Liver (tissue), 9 donors: ENCODE measurements around the gene ECM1. TPM values are rescaled to one million over a fixed set of nuclear protein-coding genes. Genes with fewer than 3 reads are reported as not detected.

Experiments used
- DNase-seq: peaks from one replicate; pipeline ENCODE4 v3.0.0-alpha.2; 2017; ENCODE audit warnings: low spot score
- H3K27ac ChIP-seq, 2 donors: one replicate each; pipeline ENCODE4 v1.7.0; 2013; ENCODE audit warnings: inconsistent platforms in 2 of 2, low read length in 2 of 2, control low read depth in 1 of 2, low read depth in 1 of 2, mild to moderate bottlenecking in 1 of 2
- H3K27me3 ChIP-seq, 4 donors: one replicate each; pipeline versions ENCODE4 v1.6.1 to v1.7.0; 2013; ENCODE audit warnings: low read length in 3 of 4, inconsistent platforms in 1 of 4, mild to moderate bottlenecking in 1 of 4, moderate library complexity in 1 of 4; ENCODE audit not compliant: control insufficient read depth in 4 of 4, insufficient read depth in 4 of 4
- H3K36me3 ChIP-seq, 4 donors: one replicate each; pipeline versions ENCODE4 v1.6.1 to v1.7.0; 2013; ENCODE audit warnings: low read length in 3 of 4, mild to moderate bottlenecking in 3 of 4, low read depth in 1 of 4, moderate library complexity in 1 of 4; ENCODE audit not compliant: control insufficient read depth in 4 of 4, insufficient read depth in 3 of 4
- H3K4me1 ChIP-seq, 4 donors: one replicate each; pipeline versions ENCODE4 v1.6.1 to v1.7.0; 2013; ENCODE audit warnings: low read length in 3 of 4, mild to moderate bottlenecking in 3 of 4, moderate library complexity in 1 of 4; ENCODE audit not compliant: control insufficient read depth in 4 of 4, insufficient read depth in 4 of 4
- H3K4me3 ChIP-seq, 3 donors: one replicate each; pipeline versions ENCODE4 v1.6.1 to v1.7.0; 2013; ENCODE audit warnings: low read length in 3 of 3, control low read depth in 1 of 3, low read depth in 1 of 3, mild to moderate bottlenecking in 1 of 3
- H3K9ac ChIP-seq, 2 donors: one replicate each; pipeline ENCODE4 v1.7.0; 2013; ENCODE audit warnings: low read length in 2 of 2, mild to moderate bottlenecking in 2 of 2, moderate library complexity in 2 of 2, control low read depth in 1 of 2, low read depth in 1 of 2
- H3K9me3 ChIP-seq, 4 donors: one replicate each; pipeline versions ENCODE4 v1.6.1 to v1.7.0; 2013; ENCODE audit warnings: low read length in 3 of 4; ENCODE audit not compliant: control insufficient read depth in 4 of 4
- EGR1 ChIP-seq, 2 donors: IDR thresholded peaks; 2 replicates each; pipeline ENCODE4 v1.6.1; 2016 to 2018; ENCODE audit warnings: antibody characterized with exemption in 2 of 2, low read depth in 2 of 2
- FOXA1 ChIP-seq: IDR thresholded peaks from 2 replicates; pipeline ENCODE4 v1.6.1; 2016; ENCODE audit warnings: antibody characterized with exemption
- FOXA2 ChIP-seq: IDR thresholded peaks from 2 replicates; pipeline ENCODE4 v1.6.1; 2016; ENCODE audit warnings: antibody characterized with exemption
- GABPA ChIP-seq, 2 donors: IDR thresholded peaks in 1 of 2; conservative IDR thresholded peaks in 1 of 2; 2 replicates each; pipeline ENCODE4 v1.6.1; 2016; ENCODE audit warnings: antibody characterized with exemption in 2 of 2, mild to moderate bottlenecking in 1 of 2, moderate library complexity in 1 of 2
- HNF4A ChIP-seq, 2 donors: conservative IDR thresholded peaks; 2 replicates each; pipeline ENCODE4 v1.6.1; 2016; ENCODE audit warnings: antibody characterized with exemption in 2 of 2, mild to moderate bottlenecking in 2 of 2
- JUND ChIP-seq, 2 donors: IDR thresholded peaks; 2 replicates each; pipeline ENCODE4 v1.6.1; 2016; ENCODE audit warnings: antibody characterized with exemption in 2 of 2
- NR2F2 ChIP-seq: IDR thresholded peaks from 2 replicates; pipeline ENCODE4 v1.6.1; 2016; ENCODE audit warnings: antibody characterized with exemption
- RAD21 ChIP-seq, 2 donors: IDR thresholded peaks; 2 replicates each; pipeline ENCODE4 v1.6.1; 2016; ENCODE audit warnings: antibody characterized with exemption in 2 of 2, mild to moderate bottlenecking in 2 of 2
- RXRA ChIP-seq, 2 donors: IDR thresholded peaks; 2 replicates each; pipeline ENCODE4 v1.6.1; 2017 to 2018; ENCODE audit warnings: antibody characterized with exemption in 2 of 2, mild to moderate bottlenecking in 1 of 2
- SP1 ChIP-seq: IDR thresholded peaks from 2 replicates; pipeline ENCODE4 v1.6.1; 2018; ENCODE audit warnings: antibody characterized with exemption, mild to moderate bottlenecking
- TAF1 ChIP-seq: conservative IDR thresholded peaks from 2 replicates; pipeline ENCODE4 v1.6.1; 2016; ENCODE audit warnings: antibody characterized with exemption, mild to moderate bottlenecking
- YY1 ChIP-seq: IDR thresholded peaks from 2 replicates; pipeline ENCODE4 v1.6.1; 2016; ENCODE audit warnings: antibody characterized with exemption, mild to moderate bottlenecking
- WGBS: extraction: QIAGEN DNeasy Blood & Tissue Kit; methylation state at CpG from one replicate; pipeline ENCODE4 v1.1.7; 2013; 5-methylcytosine and 5-hydroxymethylcytosine counted together
- polyA plus RNA-seq, 2 donors: library from polyadenylated mRNA; stranded (reverse) in 1 of 2; unstranded in 1 of 2; fragments of 200-250 nt in 1 of 2; fragments of >200 nt in 1 of 2; fragmentation: Nextera tagmentation in 1 of 2; extraction: Ambion mirVana in 1 of 2; gene quantifications; one replicate each; pipeline versions ENCODE4 v1.2.1 to v1.2.3, GENCODE V29; 2013 to 2015
- total RNA-seq, 2 donors: library from RNA; depleted of rRNA; stranded (reverse); fragments of >200 nt; gene quantifications; one replicate each; pipeline ENCODE4 v1.2.3, GENCODE V29; 2014
- TF ChIP-seq, protein P1 (sequence below): fragments of 150-350 bp; IDR thresholded peaks from 2 replicates; pipeline ENCODE4 v1.5.1; 2017; ENCODE audit warnings: improper control_type of control experiment, low read depth, low read length; ENCODE audit not compliant: missing input control
- TF ChIP-seq, protein P2 (sequence below): IDR thresholded peaks from 2 replicates; pipeline ENCODE4 v1.6.1; 2016; ENCODE audit warnings: antibody characterized with exemption
- TF ChIP-seq, protein P3 (sequence below): IDR thresholded peaks from 2 replicates; pipeline ENCODE4 v1.6.1; 2016; ENCODE audit warnings: antibody characterized with exemption
- TF ChIP-seq, protein P4 (sequence below): IDR thresholded peaks from 2 replicates; pipeline ENCODE4 v1.6.1; 2016; ENCODE audit warnings: antibody characterized with exemption
- TF ChIP-seq, protein P5 (sequence below): IDR thresholded peaks from 2 replicates; pipeline ENCODE4 v1.6.1; 2016; ENCODE audit warnings: antibody characterized with exemption, mild to moderate bottlenecking
- donor health status: healthy.
- donor health status: healthy.
- donor health status: healthy.
- donor health status: healthy.
- donor health status: healthy.

ECM1 gene
- total and polyA plus RNA-seq, 4 donors = 5.1 to 22.5 (median 12.6) TPM

DNA sequence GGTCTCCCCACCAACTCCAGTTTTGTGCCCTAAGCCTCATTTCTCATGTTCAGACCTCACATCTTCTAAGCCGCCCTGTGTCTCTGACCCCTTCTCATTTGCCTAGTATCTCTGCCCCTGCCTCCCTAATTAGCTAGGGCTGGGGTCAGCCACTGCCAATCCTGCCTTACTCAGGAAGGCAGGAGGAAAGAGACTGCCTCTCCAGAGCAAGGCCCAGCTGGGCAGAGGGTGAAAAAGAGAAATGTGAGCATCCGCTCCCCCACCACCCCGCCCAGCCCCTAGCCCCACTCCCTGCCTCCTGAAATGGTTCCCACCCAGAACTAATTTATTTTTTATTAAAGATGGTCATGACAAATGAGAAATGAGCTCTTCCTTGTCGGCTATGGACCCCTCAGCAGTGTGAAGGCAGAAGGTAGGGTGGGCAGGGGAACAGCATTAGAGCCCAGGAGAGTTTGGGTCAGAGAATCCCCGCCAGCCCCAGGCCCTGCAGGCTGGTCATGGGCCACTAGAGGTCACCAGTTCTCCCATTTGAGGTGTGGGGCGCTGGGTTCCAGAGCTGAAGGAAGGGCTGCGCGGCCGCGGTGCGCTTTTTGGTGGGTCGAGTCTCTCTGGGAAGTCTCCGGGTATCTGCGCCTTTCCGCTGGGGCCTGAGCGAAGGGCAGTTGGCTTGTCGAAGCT, 52.8 kb downstream of the ECM1 start:
- Histone ChIP-seq H3K27me3 (no peaks in the 10 kb centered on the region), H3K9ac (peak overlapping the region; percentile 82 to 92), H3K4me1 (peaks cover 12 to 53% (median 42%) of the 10 kb centered on the region in 4 donors), H3K36me3 (peaks cover 0 to 7% (median 2%) of the 10 kb centered on the region in 4 donors), H3K4me3 (peak overlapping the region; percentile 36 to 81 (median 67)), H3K9me3 (no peaks in the 10 kb centered on the region), H3K27ac (peak overlapping the region; percentile 93 to 100)
- peak; percentile 85 to 91 for TF ChIP-seq RAD21 (IDR thresholded peaks at IDR 0.05)
- TF ChIP-seq, protein P1, sequence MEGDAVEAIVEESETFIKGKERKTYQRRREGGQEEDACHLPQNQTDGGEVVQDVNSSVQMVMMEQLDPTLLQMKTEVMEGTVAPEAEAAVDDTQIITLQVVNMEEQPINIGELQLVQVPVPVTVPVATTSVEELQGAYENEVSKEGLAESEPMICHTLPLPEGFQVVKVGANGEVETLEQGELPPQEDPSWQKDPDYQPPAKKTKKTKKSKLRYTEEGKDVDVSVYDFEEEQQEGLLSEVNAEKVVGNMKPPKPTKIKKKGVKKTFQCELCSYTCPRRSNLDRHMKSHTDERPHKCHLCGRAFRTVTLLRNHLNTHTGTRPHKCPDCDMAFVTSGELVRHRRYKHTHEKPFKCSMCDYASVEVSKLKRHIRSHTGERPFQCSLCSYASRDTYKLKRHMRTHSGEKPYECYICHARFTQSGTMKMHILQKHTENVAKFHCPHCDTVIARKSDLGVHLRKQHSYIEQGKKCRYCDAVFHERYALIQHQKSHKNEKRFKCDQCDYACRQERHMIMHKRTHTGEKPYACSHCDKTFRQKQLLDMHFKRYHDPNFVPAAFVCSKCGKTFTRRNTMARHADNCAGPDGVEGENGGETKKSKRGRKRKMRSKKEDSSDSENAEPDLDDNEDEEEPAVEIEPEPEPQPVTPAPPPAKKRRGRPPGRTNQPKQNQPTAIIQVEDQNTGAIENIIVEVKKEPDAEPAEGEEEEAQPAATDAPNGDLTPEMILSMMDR = peak; percentile 89
- peak in 1 of 2 donors; percentile 49 for TF ChIP-seq RXRA (IDR thresholded peaks at IDR 0.05)
- TF ChIP-seq, protein P2, sequence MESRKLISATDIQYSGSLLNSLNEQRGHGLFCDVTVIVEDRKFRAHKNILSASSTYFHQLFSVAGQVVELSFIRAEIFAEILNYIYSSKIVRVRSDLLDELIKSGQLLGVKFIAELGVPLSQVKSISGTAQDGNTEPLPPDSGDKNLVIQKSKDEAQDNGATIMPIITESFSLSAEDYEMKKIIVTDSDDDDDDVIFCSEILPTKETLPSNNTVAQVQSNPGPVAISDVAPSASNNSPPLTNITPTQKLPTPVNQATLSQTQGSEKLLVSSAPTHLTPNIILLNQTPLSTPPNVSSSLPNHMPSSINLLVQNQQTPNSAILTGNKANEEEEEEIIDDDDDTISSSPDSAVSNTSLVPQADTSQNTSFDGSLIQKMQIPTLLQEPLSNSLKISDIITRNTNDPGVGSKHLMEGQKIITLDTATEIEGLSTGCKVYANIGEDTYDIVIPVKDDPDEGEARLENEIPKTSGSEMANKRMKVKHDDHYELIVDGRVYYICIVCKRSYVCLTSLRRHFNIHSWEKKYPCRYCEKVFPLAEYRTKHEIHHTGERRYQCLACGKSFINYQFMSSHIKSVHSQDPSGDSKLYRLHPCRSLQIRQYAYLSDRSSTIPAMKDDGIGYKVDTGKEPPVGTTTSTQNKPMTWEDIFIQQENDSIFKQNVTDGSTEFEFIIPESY = no peak
- peak; percentile 91 for DNase-seq
- WGBS = 15% methylated on average over 17 of the region's 17 CpGs

DNA sequence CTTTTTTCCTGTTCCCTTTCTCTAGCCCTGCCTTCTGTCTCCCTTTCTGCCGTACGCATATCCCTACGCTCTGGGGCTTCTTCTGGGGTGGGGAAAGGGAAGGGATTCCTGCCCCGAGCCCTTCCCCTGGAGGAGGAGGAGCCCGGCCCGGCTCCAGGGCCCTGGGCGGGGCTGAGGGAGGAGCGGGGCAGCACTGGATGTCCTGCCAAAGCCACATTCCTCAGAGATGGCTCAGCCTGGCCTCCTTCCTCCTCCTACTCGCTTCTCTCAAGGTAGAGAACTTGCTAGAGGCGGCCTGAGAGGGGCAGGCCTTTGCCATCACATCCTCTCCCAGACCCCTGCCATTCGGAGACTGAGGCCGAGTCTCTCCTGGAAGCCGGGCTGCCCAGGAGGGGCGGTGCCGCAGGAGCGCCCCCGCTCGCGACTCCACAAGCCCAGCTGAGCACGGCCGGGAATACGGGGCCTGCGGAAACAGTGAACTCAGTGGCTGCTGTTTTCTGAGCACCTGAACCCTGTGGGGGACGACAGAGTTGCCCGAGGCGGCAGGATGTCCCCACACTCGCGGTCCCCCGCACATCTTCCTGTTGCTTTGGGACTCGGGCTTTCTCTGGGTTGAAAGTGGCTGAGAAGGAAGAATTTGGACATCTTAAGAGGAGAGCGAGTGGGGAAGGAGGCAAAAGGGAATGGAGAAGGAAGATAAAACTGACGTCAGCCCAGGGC, 53.5 kb downstream of the ECM1 start:
- Histone ChIP-seq H3K27ac (peak overlapping the region; percentile 93 to 100), H3K4me3 (peak overlapping the region; percentile 36 to 81 (median 67)), H3K27me3 (no peaks in the 10 kb centered on the region), H3K4me1 (peaks cover 12 to 58% (median 43%) of the 10 kb centered on the region in 4 donors), H3K9ac (peak overlapping the region; percentile 82 to 92), H3K36me3 (peaks cover 0 to under 1% (median 0%) of the 10 kb centered on the region in 4 donors), H3K9me3 (no peaks in the 10 kb centered on the region)
- peak; percentile 85 for DNase-seq
- under 1% methylated on average over 32 of the region's 32 CpGs for WGBS
- TF ChIP-seq RXRA (IDR thresholded peaks at IDR 0.05) (peak; percentile 46 to 57), SP1 (peak; percentile 85), TAF1 (peak; percentile 59), YY1 (peak; percentile 56), HNF4A (conservative IDR thresholded peaks at IDR 0.05) (peak; percentile 35 to 43), NR2F2 (peak; percentile 82), FOXA1 (peak; percentile 15), GABPA (IDR thresholded peaks at IDR 0.05 in 1 of 2, conservative IDR thresholded peaks at IDR 0.05 in 1 of 2) (no peak), FOXA2 (no peak), EGR1 (IDR thresholded peaks at IDR 0.05; ENCODE audit: low read depth in 2 of 2) (peak; percentile 8 to 27), RAD21 (IDR thresholded peaks at IDR 0.05) (peak; percentile 64 to 65), JUND (IDR thresholded peaks at IDR 0.05) (peak; percentile 73 to 74)
- TF ChIP-seq, protein P1 = no peak
- TF ChIP-seq, protein P3, sequence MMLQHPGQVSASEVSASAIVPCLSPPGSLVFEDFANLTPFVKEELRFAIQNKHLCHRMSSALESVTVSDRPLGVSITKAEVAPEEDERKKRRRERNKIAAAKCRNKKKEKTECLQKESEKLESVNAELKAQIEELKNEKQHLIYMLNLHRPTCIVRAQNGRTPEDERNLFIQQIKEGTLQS = peak; percentile 82
- TF ChIP-seq, protein P4, sequence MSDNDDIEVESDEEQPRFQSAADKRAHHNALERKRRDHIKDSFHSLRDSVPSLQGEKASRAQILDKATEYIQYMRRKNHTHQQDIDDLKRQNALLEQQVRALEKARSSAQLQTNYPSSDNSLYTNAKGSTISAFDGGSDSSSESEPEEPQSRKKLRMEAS = peak; percentile 76
- TF ChIP-seq, protein P5, sequence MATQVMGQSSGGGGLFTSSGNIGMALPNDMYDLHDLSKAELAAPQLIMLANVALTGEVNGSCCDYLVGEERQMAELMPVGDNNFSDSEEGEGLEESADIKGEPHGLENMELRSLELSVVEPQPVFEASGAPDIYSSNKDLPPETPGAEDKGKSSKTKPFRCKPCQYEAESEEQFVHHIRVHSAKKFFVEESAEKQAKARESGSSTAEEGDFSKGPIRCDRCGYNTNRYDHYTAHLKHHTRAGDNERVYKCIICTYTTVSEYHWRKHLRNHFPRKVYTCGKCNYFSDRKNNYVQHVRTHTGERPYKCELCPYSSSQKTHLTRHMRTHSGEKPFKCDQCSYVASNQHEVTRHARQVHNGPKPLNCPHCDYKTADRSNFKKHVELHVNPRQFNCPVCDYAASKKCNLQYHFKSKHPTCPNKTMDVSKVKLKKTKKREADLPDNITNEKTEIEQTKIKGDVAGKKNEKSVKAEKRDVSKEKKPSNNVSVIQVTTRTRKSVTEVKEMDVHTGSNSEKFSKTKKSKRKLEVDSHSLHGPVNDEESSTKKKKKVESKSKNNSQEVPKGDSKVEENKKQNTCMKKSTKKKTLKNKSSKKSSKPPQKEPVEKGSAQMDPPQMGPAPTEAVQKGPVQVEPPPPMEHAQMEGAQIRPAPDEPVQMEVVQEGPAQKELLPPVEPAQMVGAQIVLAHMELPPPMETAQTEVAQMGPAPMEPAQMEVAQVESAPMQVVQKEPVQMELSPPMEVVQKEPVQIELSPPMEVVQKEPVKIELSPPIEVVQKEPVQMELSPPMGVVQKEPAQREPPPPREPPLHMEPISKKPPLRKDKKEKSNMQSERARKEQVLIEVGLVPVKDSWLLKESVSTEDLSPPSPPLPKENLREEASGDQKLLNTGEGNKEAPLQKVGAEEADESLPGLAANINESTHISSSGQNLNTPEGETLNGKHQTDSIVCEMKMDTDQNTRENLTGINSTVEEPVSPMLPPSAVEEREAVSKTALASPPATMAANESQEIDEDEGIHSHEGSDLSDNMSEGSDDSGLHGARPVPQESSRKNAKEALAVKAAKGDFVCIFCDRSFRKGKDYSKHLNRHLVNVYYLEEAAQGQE = peak; percentile 46
- TF ChIP-seq, protein P2 = no peak
